Astrocyte (in vitro differentiated cells and primary cell): ENCODE measurements around the gene KIRREL3. TPM values are rescaled to one million over a fixed set of nuclear protein-coding genes. Genes with fewer than 3 reads are reported as not detected.

Experiments
- DNase-seq: peaks from one replicate; pipeline ENCODE4 v3.0.0-alpha.2; 2010; ENCODE audit warnings: low read depth
- FAIRE-seq: peaks from 2 replicates; lab custom pipeline; 2011; peaks lifted over from hg19 to GRCh38; lab: Jason Lieb, UNC
- H2AFZ ChIP-seq: 2 replicates; pipeline ENCODE4 v1.6.0; 2012; ENCODE audit warnings: low read depth, low read length, inconsistent platforms
- H3K27ac ChIP-seq: 2 replicates; pipeline ENCODE4 v1.5.1; 2011; ENCODE audit warnings: low read depth, low read length, inconsistent platforms
- H3K27me3 ChIP-seq: 2 replicates; pipeline ENCODE4 v1.6.0; 2011; ENCODE audit warnings: low read length, inconsistent platforms; ENCODE audit not compliant: insufficient read depth
- H3K36me3 ChIP-seq: 2 replicates; pipeline ENCODE4 v1.5.1; 2011; ENCODE audit warnings: low read length, inconsistent platforms; ENCODE audit not compliant: insufficient read depth
- H3K4me1 ChIP-seq: 2 replicates; pipeline ENCODE4 v1.5.1; 2011; ENCODE audit warnings: low read length, inconsistent platforms; ENCODE audit not compliant: insufficient read depth
- H3K4me2 ChIP-seq: 2 replicates; pipeline ENCODE4 v1.6.0; 2012; ENCODE audit warnings: low read length, inconsistent platforms
- H3K4me3 ChIP-seq: 2 replicates; pipeline ENCODE4 v1.5.1; 2011; ENCODE audit warnings: low read depth, mild to moderate bottlenecking, low read length, inconsistent platforms; ENCODE audit not compliant: insufficient read depth
- H3K79me2 ChIP-seq: 2 replicates; pipeline ENCODE4 v1.6.0; 2012; ENCODE audit warnings: mild to moderate bottlenecking, low read length, inconsistent platforms; ENCODE audit not compliant: insufficient read depth
- H3K9ac ChIP-seq: 2 replicates; pipeline ENCODE4 v1.6.0; 2012; ENCODE audit warnings: mild to moderate bottlenecking, low read length, inconsistent platforms
- H3K9me3 ChIP-seq: 2 replicates; pipeline ENCODE4 v1.5.1; 2012; ENCODE audit warnings: low read depth, mild to moderate bottlenecking, low read length, inconsistent platforms; ENCODE audit not compliant: insufficient read depth
- H4K20me1 ChIP-seq: 2 replicates; pipeline ENCODE4 v1.6.0; 2012; ENCODE audit warnings: low read length, inconsistent platforms; ENCODE audit not compliant: insufficient read depth
- H3K27ac Mint-ChIP-seq: one replicate; pipeline ENCODE4 v1.8.0; 2021; ENCODE audit warnings: mild to moderate bottlenecking, mixed read lengths; ENCODE audit not compliant: unreplicated experiment
- H3K27me3 Mint-ChIP-seq: one replicate; pipeline ENCODE4 v1.8.0; 2021; ENCODE audit warnings: low read depth, mixed read lengths; ENCODE audit not compliant: unreplicated experiment
- H3K36me3 Mint-ChIP-seq: one replicate; pipeline ENCODE4 v1.8.0; 2021; ENCODE audit warnings: low read depth, mixed read lengths; ENCODE audit not compliant: unreplicated experiment
- H3K4me1 Mint-ChIP-seq: one replicate; pipeline ENCODE4 v1.8.0; 2021; ENCODE audit warnings: low read depth, mixed read lengths; ENCODE audit not compliant: unreplicated experiment
- H3K4me3 Mint-ChIP-seq: one replicate; pipeline ENCODE4 v1.8.0; 2021; ENCODE audit warnings: mild to moderate bottlenecking, moderate library complexity, mixed read lengths; ENCODE audit not compliant: unreplicated experiment
- H3K9me3 Mint-ChIP-seq: one replicate; pipeline ENCODE4 v1.8.0; 2021; ENCODE audit warnings: mild to moderate bottlenecking, mixed read lengths; ENCODE audit not compliant: unreplicated experiment
- EZH2 ChIP-seq: IDR thresholded peaks from 2 replicates; pipeline ENCODE4 v1.6.1; 2012; ENCODE audit warnings: mild to moderate bottlenecking, low read length, inconsistent platforms; ENCODE audit not compliant: insufficient read depth
- total RNA-seq: library from RNA; stranded (reverse); gene quantifications from 2 replicates; pipeline ENCODE4 v1.2.1, GENCODE V29; 2021
- TF ChIP-seq, protein P1 (sequence below): IDR thresholded peaks from 2 replicates; pipeline ENCODE4 v1.5.1; 2011; ENCODE audit warnings: low read depth, mild to moderate bottlenecking, inconsistent platforms, low read length, moderate library complexity; ENCODE audit not compliant: insufficient read depth

The KIRREL3 gene
- total RNA-seq, 1 donor from 2014 or later = 0.91 TPM

DNA sequence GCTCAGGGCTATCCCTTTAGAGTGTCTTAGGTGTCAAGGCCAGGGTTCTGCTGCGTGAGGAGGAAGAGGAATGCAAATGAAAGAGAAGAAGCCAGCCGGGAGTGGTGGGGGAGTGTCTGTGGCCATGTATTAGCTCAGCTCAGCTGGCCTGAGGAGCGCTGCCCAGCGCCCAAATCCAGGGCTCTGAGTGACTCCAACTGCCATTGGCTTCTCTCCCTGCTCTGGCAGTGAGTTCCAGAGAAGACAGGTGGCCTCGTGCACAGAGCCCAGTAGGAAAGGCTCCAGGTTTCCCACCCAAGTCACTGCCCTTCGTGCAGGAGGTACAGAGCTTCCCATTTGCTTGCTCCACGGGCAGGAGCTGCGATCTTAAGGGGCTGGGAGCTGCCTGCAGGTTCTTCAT lies 302.0 kb downstream of the KIRREL3 start:
- H3K4me3 Mint-ChIP-seq = no peak overlapping the region
- FAIRE-seq = no peak
- no peak overlapping the region for H3K4me2 ChIP-seq

DNA sequence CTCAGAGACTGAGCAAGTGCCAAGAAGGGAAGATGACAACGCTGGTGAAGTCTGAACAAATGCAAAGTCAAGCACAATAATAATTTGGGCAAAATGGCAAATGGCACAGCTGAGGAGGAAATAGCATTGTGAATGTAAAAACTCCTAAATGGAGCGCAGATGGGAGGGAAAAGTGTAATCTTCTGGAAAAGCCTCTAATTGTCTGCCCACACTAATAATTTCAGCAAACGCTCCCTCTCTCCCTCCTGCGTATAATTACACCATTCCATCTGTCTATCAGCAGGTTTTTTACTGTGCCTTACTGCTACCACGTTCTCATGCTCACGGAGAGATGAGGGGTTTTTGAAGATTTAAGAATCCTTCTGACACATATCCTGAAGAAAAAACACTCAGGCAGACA lies 302.6 kb downstream of the KIRREL3 start:
- Histone ChIP-seq H4K20me1 (no peaks in the 10 kb centered on the region), H3K27ac (no peak overlapping the region), H3K79me2 (no peaks in the 10 kb centered on the region), H3K4me1 (no peaks in the 10 kb centered on the region), H3K4me2 (no peak overlapping the region), H2AFZ (no peak overlapping the region), H3K27me3 (no peaks in the 10 kb centered on the region), H3K9ac (no peak overlapping the region), H3K36me3 (no peaks in the 10 kb centered on the region), H3K4me3 (no peak overlapping the region), H3K9me3 (no peaks in the 10 kb centered on the region)
- H3K4me3 Mint-ChIP-seq = no peak overlapping the region
- no peaks in the 10 kb centered on the region for H3K27me3 Mint-ChIP-seq
- TF ChIP-seq, protein P1, sequence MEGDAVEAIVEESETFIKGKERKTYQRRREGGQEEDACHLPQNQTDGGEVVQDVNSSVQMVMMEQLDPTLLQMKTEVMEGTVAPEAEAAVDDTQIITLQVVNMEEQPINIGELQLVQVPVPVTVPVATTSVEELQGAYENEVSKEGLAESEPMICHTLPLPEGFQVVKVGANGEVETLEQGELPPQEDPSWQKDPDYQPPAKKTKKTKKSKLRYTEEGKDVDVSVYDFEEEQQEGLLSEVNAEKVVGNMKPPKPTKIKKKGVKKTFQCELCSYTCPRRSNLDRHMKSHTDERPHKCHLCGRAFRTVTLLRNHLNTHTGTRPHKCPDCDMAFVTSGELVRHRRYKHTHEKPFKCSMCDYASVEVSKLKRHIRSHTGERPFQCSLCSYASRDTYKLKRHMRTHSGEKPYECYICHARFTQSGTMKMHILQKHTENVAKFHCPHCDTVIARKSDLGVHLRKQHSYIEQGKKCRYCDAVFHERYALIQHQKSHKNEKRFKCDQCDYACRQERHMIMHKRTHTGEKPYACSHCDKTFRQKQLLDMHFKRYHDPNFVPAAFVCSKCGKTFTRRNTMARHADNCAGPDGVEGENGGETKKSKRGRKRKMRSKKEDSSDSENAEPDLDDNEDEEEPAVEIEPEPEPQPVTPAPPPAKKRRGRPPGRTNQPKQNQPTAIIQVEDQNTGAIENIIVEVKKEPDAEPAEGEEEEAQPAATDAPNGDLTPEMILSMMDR = no peak
- TF ChIP-seq EZH2 = no peak
- H3K4me1 Mint-ChIP-seq = peaks cover 12% of the 10 kb centered on the region
- H3K36me3 Mint-ChIP-seq = peaks cover 2% of the 10 kb centered on the region
- H3K9me3 Mint-ChIP-seq = peaks cover 2% of the 10 kb centered on the region
- FAIRE-seq (no peak), DNase-seq (no peak)
- H3K27ac Mint-ChIP-seq = no peak overlapping the region

More for the DNA sequence above, 302.0 kb downstream of the KIRREL3 start:
- Histone ChIP-seq H3K9me3 (no peaks in the 10 kb centered on the region), H3K9ac (no peak overlapping the region), H4K20me1 (no peaks in the 10 kb centered on the region), H3K36me3 (no peaks in the 10 kb centered on the region), H3K27ac (no peak overlapping the region), H3K4me3 (no peak overlapping the region), H3K27me3 (no peaks in the 10 kb centered on the region), H2AFZ (no peak overlapping the region), H3K79me2 (no peaks in the 10 kb centered on the region), H3K4me1 (no peaks in the 10 kb centered on the region)
- no peak for TF ChIP-seq EZH2
- TF ChIP-seq, protein P1 = no peak
- no peak overlapping the region for H3K27ac Mint-ChIP-seq
- H3K27me3 Mint-ChIP-seq = no peaks in the 10 kb centered on the region
- peaks cover 13% of the 10 kb centered on the region for H3K4me1 Mint-ChIP-seq
- no peaks in the 10 kb centered on the region for H3K36me3 Mint-ChIP-seq
- H3K9me3 Mint-ChIP-seq = peaks cover 2% of the 10 kb centered on the region
- no peak for DNase-seq

DNA sequence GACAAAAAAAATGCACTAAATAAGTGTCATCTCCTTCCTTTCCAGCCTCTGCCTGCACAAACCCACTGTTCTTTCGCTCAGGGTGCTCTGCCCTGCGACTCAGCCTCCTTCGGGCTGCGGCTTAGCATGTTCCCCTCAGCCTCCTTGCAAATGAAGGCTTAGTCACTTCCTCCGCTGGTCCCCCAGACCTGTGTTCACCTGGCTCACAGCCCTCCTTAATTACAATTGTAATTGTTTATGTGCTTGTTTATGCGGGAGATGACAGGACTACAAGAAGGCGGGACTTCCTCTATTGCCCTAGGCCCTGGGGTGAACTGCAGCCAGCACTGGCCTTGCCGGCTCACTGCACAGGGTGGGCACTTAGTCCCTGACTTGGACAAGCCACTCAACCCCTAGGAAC lies 303.6 kb downstream of the KIRREL3 start:
- H3K79me2 ChIP-seq = no peaks in the 10 kb centered on the region
- H3K9ac ChIP-seq = no peak overlapping the region
- Mint-ChIP-seq H3K4me1 (peaks cover 12% of the 10 kb centered on the region), H3K27me3 (no peaks in the 10 kb centered on the region), H3K36me3 (peaks cover 2% of the 10 kb centered on the region), H3K4me3 (no peak overlapping the region), H3K9me3 (peaks cover 2% of the 10 kb centered on the region), H3K27ac (no peak overlapping the region)
- no peak overlapping the region for H3K4me3 ChIP-seq
- no peak overlapping the region for H3K27ac ChIP-seq
- no peaks in the 10 kb centered on the region for H3K36me3 ChIP-seq
- no peaks in the 10 kb centered on the region for H3K27me3 ChIP-seq
- no peak overlapping the region for H3K4me2 ChIP-seq
- no peak for TF ChIP-seq EZH2
- TF ChIP-seq, protein P1 = no peak
- DNase-seq = no peak
- no peaks in the 10 kb centered on the region for H3K9me3 ChIP-seq
- no peak for FAIRE-seq
- H4K20me1 ChIP-seq = no peaks in the 10 kb centered on the region
- H3K4me1 ChIP-seq = no peaks in the 10 kb centered on the region
- no peak overlapping the region for H2AFZ ChIP-seq
